OCI-LY7 (cell line): ENCODE measurements around the gene RNF150. TPM values are rescaled to one million over a fixed set of nuclear protein-coding genes. Genes with fewer than 3 reads are reported as not detected.

ENCODE experiments used
- BruUV-seq: library from RNA; stranded (reverse); fragments of 400-500 nt; replicated peaks from 2 replicates; lab custom pipeline; 2021; lab: Mats Ljungman, UMichigan
- CTCF ChIA-PET: fragments of 300-600 bp; sonication (Branson Sonifier 250); formaldehyde crosslinking; loops from one replicate; lab custom pipeline; 2022; ENCODE audit warnings: antibody characterized with exemption; ENCODE audit not compliant: unreplicated experiment; lab: Charles Lee
- POLR2A ChIA-PET: fragments of 300-600 bp; sonication (Branson Sonifier 250); formaldehyde crosslinking; loops from one replicate; lab custom pipeline; 2022; ENCODE audit warnings: antibody characterized with exemption; lab: Charles Lee
- DNase-seq: peaks from one replicate; pipeline ENCODE4 v3.0.0-alpha.2; 2015; ENCODE audit warnings: low spot score
- H2AFZ ChIP-seq: fragments of 200-600 bp; sonication (generic), shearing (Covaris generic); 2 replicates; pipeline ENCODE4 v1.6.1; 2014; ENCODE audit warnings: mild to moderate bottlenecking, antibody characterized with exemption, low read length, moderate library complexity
- H3K27ac ChIP-seq: fragments of 200-600 bp; sonication (generic); 2 replicates; pipeline ENCODE4 v1.5.1; 2014; ENCODE audit warnings: mixed run types, low read depth, mild to moderate bottlenecking, moderate library complexity, low read length, inconsistent platforms; ENCODE audit not compliant: poor library complexity, severe bottlenecking
- H3K36me3 ChIP-seq: fragments of 200-600 bp; sonication (generic); 2 replicates; pipeline ENCODE4 v1.6.1; 2014; ENCODE audit warnings: mild to moderate bottlenecking, antibody characterized with exemption, low read length, moderate library complexity, mixed read lengths; ENCODE audit not compliant: insufficient read depth
- H3K4me1 ChIP-seq: fragments of 200-600 bp; sonication (generic); 2 replicates; pipeline ENCODE4 v1.5.1; 2014; ENCODE audit warnings: mild to moderate bottlenecking, low read length; ENCODE audit not compliant: insufficient read depth, poor library complexity, severe bottlenecking
- H3K4me2 ChIP-seq: fragments of 200-600 bp; sonication (generic); 2 replicates; pipeline ENCODE4 v1.6.1; 2014; ENCODE audit warnings: mild to moderate bottlenecking, low read length
- H3K4me3 ChIP-seq: fragments of 200-600 bp; sonication (generic); 2 replicates; pipeline ENCODE4 v1.5.1; 2014; ENCODE audit warnings: mild to moderate bottlenecking, low read depth, low read length; ENCODE audit not compliant: poor library complexity, severe bottlenecking
- H3K79me2 ChIP-seq: fragments of 200-600 bp; sonication (generic); 2 replicates; pipeline ENCODE4 v1.6.1; 2016; ENCODE audit warnings: low read depth, mild to moderate bottlenecking, low read length, moderate library complexity, mixed read lengths; ENCODE audit not compliant: insufficient read depth
- H3K9me2 ChIP-seq: fragments of 200-600 bp; sonication (generic); 2 replicates; pipeline ENCODE4 v1.6.1; 2016; ENCODE audit warnings: mild to moderate bottlenecking, low read length, mixed read lengths; ENCODE audit not compliant: insufficient read depth
- H3K9me3 ChIP-seq: fragments of 200-600 bp; sonication (generic); 2 replicates; pipeline ENCODE4 v1.6.1; 2014; ENCODE audit warnings: mild to moderate bottlenecking, mixed run types, low read length, mixed read lengths
- H4K20me1 ChIP-seq: fragments of 200-600 bp; sonication (generic); 2 replicates; pipeline ENCODE4 v1.6.1; 2014; ENCODE audit warnings: mild to moderate bottlenecking, antibody characterized with exemption, low read length, moderate library complexity, mixed read lengths; ENCODE audit not compliant: insufficient read depth
- EZH2phosphoT487 ChIP-seq: fragments of 200-600 bp; sonication (generic); IDR thresholded peaks from 2 replicates; pipeline ENCODE4 v1.6.1; 2018; ENCODE audit warnings: low read depth, borderline replicate concordance, mild to moderate bottlenecking, mixed run types, antibody characterized with exemption, low read length, moderate library complexity, mixed read lengths
- intact Hi-C: fragments of 100-400 bp; cut with micrococcal nuclease; formaldehyde crosslinking; loops from one replicate; pipeline ENCODE4 v1.10.0; 2022; ENCODE audit not compliant: unreplicated experiment
- total RNA-seq, 2 experiments: library from RNA; depleted of rRNA in 1 of 2; stranded (reverse); fragments of >200 nt in 1 of 2; shearing (Covaris generic) in 1 of 2; gene quantifications; 2 replicates each; pipeline ENCODE4 v1.2.3, GENCODE V29; 2014 to 2022
- TF ChIP-seq, protein P1 (sequence below): fragments of 200-600 bp; sonication (generic); conservative IDR thresholded peaks from 2 replicates; pipeline ENCODE4 v1.5.1; 2014; ENCODE audit warnings: mild to moderate bottlenecking, antibody characterized with exemption, low read length, moderate library complexity, mixed read lengths

Gene RNF150
- total RNA-seq, 2 experiments from 2014 or later: not detected

DNA sequence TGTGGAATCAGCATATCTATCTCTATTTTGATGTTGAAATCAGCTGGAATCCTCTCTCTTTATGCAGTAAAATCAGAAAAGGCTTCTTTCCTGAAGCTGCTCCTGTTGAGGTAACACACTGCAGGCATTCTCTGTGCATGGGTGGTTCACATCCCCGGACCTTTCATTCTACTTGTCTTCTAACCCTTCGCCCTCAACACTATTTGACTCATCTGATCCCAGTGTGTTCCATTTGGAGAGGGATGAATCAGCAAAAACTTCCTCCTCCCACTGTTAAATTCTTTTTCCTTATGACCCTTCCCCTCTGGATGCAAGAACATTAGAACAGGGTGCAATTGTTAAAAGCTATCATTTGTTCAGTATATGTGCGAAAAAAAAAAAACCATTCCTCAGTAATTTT, 67.4 kb downstream of the RNF150 start:
- no peaks in the 10 kb centered on the region for H3K36me3 ChIP-seq
- BruUV-seq: no TSS peak
- H3K27ac ChIP-seq: no peak overlapping the region
- H2AFZ ChIP-seq: no peak overlapping the region
- no peak overlapping the region for H3K4me3 ChIP-seq
- H3K9me3 ChIP-seq: no peaks in the 10 kb centered on the region
- no peaks in the 10 kb centered on the region for H3K4me1 ChIP-seq
- TF ChIP-seq, protein P1, sequence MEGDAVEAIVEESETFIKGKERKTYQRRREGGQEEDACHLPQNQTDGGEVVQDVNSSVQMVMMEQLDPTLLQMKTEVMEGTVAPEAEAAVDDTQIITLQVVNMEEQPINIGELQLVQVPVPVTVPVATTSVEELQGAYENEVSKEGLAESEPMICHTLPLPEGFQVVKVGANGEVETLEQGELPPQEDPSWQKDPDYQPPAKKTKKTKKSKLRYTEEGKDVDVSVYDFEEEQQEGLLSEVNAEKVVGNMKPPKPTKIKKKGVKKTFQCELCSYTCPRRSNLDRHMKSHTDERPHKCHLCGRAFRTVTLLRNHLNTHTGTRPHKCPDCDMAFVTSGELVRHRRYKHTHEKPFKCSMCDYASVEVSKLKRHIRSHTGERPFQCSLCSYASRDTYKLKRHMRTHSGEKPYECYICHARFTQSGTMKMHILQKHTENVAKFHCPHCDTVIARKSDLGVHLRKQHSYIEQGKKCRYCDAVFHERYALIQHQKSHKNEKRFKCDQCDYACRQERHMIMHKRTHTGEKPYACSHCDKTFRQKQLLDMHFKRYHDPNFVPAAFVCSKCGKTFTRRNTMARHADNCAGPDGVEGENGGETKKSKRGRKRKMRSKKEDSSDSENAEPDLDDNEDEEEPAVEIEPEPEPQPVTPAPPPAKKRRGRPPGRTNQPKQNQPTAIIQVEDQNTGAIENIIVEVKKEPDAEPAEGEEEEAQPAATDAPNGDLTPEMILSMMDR: no peak
- TF ChIP-seq EZH2phosphoT487: no peak
- no peaks in the 10 kb centered on the region for H3K9me2 ChIP-seq
- H3K4me2 ChIP-seq: no peak overlapping the region
- no peaks in the 10 kb centered on the region for H3K79me2 ChIP-seq
- no peak for DNase-seq
- intact Hi-C loops: no loop called here
- no peaks in the 10 kb centered on the region for H4K20me1 ChIP-seq
- ChIA-PET POLR2A (interaction anchor here (0.7 to 1.7 kb wide), 3 partner anchors 11 to 45 kb away, joined by 3 to 4 read pairs (median 3); no protein-coding TSS in a partner anchor), CTCF (no interaction called here)

DNA sequence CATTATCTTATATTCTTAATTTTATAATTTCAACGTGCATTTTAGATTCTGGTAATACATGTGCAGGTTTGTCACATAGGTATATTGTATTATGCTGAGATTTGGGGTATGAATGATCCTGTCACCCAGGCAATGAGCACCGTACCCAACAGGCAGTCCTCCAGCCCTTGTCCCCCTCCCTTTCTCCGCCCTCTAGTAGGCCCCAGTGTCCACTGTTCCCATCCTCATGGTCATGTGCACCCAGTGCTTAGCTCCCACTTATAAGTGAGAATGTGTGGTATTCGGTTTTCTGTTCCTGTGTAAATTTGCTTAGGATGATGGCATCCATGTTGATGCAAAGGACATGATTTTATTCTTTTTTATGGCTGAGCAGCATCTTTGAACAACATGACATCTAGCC, 70.6 kb downstream of the RNF150 start:
- Histone ChIP-seq H3K79me2 (no peaks in the 10 kb centered on the region), H3K4me1 (no peaks in the 10 kb centered on the region), H3K9me2 (no peaks in the 10 kb centered on the region), H3K36me3 (no peaks in the 10 kb centered on the region), H3K9me3 (no peaks in the 10 kb centered on the region), H3K27ac (no peak overlapping the region), H3K4me2 (no peak overlapping the region), H3K4me3 (no peak overlapping the region), H4K20me1 (no peaks in the 10 kb centered on the region), H2AFZ (no peak overlapping the region)
- CTCF ChIA-PET: no interaction called here
- POLR2A ChIA-PET: interaction anchor here (1.0 kb wide), 1 partner anchor 25 kb away, joined by 3 read pairs; no protein-coding TSS in a partner anchor
- BruUV-seq: no TSS peak
- intact Hi-C loops: no loop called here
- TF ChIP-seq, protein P1: no peak
- no peak for TF ChIP-seq EZH2phosphoT487
- no peak for DNase-seq

DNA sequence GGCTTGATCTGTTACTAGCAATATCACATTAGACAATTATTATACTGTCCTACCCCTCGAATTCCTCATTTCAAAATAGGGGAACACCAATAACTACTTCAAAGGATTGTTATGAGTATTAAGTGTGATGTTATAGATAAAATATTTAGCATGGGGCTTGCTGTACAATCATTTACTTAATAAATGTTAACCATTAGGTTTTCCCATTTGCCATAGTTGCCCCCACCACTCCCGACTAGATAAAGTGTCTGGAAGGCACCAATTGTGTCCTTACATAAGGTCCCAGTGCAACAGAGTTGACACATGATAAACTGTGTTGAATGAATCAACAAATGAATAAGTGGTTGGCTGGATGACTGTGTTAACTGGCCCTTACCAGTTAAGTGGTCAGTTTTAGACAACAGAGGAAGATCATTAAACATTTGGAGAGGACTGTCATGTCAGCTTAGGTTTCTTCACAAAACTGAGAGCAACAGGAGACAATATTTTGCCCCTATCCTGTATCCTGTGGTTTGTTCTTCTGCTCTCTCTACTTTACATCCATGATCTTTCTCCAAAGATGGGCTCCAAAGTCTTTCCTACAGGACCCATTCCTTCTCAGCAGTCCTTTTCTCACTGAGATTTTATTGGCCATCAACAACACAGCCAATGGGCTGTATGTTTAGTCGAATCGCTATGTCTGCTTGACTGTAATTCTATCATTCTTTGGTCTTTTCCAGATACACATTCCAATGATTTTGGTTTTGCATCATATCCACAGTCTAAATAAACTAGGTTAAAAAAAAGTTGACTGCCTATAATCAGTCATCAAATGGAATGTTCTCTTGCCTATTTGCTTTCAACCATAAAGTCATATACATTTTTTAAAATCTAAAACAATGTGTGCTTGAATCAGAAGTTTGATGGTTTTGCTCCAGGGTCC, 74.4 kb downstream of the RNF150 start:
- H3K9me2 ChIP-seq: no peaks in the 10 kb centered on the region
- no peak overlapping the region for H3K27ac ChIP-seq
- BruUV-seq: no TSS peak
- no peak overlapping the region for H3K4me3 ChIP-seq
- H3K79me2 ChIP-seq: no peaks in the 10 kb centered on the region
- no peaks in the 10 kb centered on the region for H3K9me3 ChIP-seq
- ChIA-PET POLR2A (no interaction called here), CTCF (no interaction called here)
- no peak overlapping the region for H2AFZ ChIP-seq
- intact Hi-C loops: no loop called here
- H4K20me1 ChIP-seq: no peaks in the 10 kb centered on the region
- TF ChIP-seq EZH2phosphoT487: no peak
- TF ChIP-seq, protein P1: no peak
- DNase-seq: no peak
- H3K4me2 ChIP-seq: no peak overlapping the region
- H3K4me1 ChIP-seq: no peaks in the 10 kb centered on the region
- no peaks in the 10 kb centered on the region for H3K36me3 ChIP-seq
